Measurements from ENCODE around the gene ELAVL1. TPM values are rescaled to one million over a fixed set of nuclear protein-coding genes. Genes with fewer than 3 reads are reported as not detected.

ELAVL1 gene
- total and polyA plus RNA-seq, 9 of the 15 experiments (the other 6 are each of a cell fraction or from before 2014, with no cell fraction given): 4.3 to 172 (median 69.2) TPM

DNA sequence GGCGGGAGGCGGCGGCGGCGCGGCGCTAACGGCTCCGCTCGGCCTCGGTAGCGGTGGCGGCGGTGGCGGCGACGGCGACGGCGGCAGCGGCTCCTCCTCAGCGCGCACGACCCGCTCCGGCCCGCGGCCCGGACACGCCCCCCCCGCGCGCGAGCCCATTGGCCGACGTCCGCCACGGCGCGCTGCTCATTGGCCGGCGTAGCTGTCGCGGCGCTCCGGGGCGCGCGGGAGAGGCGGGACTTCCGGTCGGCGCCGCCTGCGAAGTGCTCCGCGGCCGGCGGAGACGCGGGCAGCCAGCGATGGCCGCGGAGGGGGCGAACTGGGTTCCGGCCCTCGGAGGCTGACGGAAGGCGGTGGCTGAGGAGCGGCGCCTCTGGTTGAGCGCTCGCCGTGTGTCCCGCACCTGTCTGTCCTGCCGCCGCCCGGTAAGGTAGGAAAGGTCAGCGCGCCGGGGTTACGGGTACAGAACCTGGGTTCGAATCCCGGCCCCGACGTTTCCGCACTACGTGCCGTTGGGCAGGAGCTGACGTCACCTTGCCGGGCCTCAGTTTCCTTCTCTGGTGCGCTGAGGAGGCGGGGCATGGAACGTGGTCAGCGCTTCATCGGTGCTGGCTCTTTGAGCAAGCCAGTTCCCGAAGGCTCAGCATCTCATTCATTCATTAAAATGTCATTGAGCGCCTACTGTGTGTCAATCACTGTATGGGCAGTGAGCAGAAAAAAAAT is at the start of gene ELAVL1 (continued):
- TF ChIP-seq MNT (conservative IDR thresholded peaks at IDR 0.05): peak in 1 of 2 experiments; percentile 70; a peak in 3 of 4 replicates
- no peak for TF ChIP-seq ZBED1 (IDR thresholded peaks at IDR 0.05)
- TF ChIP-seq RCOR1 (IDR thresholded peaks at IDR 0.05; ENCODE audit: borderline replicate concordance in 1 of 2, low read depth in 2 of 2, low read length in 2 of 2): peak in 1 of 2 experiments; percentile 16; a peak in 2 of 4 replicates
- no peak; the same call in 1 of the 2 replicates for TF ChIP-seq ZSCAN29 (IDR thresholded peaks at IDR 0.05)
- TF ChIP-seq RBM15 (IDR thresholded peaks at IDR 0.05; ENCODE audit: insufficient read depth, low read length): no peak
- TF ChIP-seq GABPB1 (CRISPR knock-in tag; IDR thresholded peaks at IDR 0.05): peak; percentile 95
- no peak for TF ChIP-seq ZNF395 (CRISPR knock-in tag; IDR thresholded peaks at IDR 0.05)
- TF ChIP-seq CCAR2 (IDR thresholded peaks at IDR 0.05; ENCODE audit: low read depth, low read length): no peak
- TF ChIP-seq MAZ (CRISPR knock-in tag; conservative IDR thresholded peaks at IDR 0.05 in 1 of 2, IDR thresholded peaks at IDR 0.05 in 1 of 2): peak; percentile 70 to 81
- no peak for TF ChIP-seq ZNF785 (CRISPR knock-in tag; IDR thresholded peaks at IDR 0.05)
- 0 out of 2 replicates have a peak, but pooled peaks have one; percentile 78 for TF ChIP-seq ESRRA (IDR thresholded peaks at IDR 0.05; ENCODE audit: borderline replicate concordance, low read depth)
- TF ChIP-seq ZNF253 (CRISPR knock-in tag; conservative IDR thresholded peaks at IDR 0.05): no peak
- TF ChIP-seq ID3 (CRISPR knock-in tag; IDR thresholded peaks at IDR 0.05): no peak
- peak; percentile 90 for TF ChIP-seq ID3 (tag; IDR thresholded peaks at IDR 0.05)
- TF ChIP-seq SMARCB1 (IDR thresholded peaks at IDR 0.05; ENCODE audit: insufficient read length, low read depth): no peak
- TF ChIP-seq KAT8 (IDR thresholded peaks at IDR 0.05; ENCODE audit: low read depth): no peak
- TF ChIP-seq CHD2 (IDR thresholded peaks at IDR 0.05; ENCODE audit: low read depth, low read length): peak; percentile 77
- TF ChIP-seq, protein P1, sequence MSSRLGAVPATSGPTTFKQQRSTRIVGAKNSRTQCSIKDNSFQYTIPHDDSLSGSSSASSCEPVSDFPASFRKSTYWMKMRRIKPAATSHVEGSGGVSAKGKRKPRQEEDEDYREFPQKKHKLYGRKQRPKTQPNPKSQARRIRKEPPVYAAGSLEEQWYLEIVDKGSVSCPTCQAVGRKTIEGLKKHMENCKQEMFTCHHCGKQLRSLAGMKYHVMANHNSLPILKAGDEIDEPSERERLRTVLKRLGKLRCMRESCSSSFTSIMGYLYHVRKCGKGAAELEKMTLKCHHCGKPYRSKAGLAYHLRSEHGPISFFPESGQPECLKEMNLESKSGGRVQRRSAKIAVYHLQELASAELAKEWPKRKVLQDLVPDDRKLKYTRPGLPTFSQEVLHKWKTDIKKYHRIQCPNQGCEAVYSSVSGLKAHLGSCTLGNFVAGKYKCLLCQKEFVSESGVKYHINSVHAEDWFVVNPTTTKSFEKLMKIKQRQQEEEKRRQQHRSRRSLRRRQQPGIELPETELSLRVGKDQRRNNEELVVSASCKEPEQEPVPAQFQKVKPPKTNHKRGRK (tag; IDR thresholded peaks at IDR 0.05): no peak
- no peak for TF ChIP-seq RAD51 (IDR thresholded peaks at IDR 0.05; ENCODE audit: borderline replicate concordance, low read depth)
